Measurements from ENCODE around the gene SHB.

Gene SHB

GRCh38 chr9:38081356-38082108 lies 12.5 kb upstream of the SHB start:
- Histone ChIP-seq H3K4me1 (peaks cover 0 to 14% (median 9%) of the 10 kb centered on the region in 4 donors), H3K27me3 (no peaks in the 10 kb centered on the region), H3K27ac (no peak overlapping the region), H3K9me3 (no peaks in the 10 kb centered on the region), H3K4me3 (no peak overlapping the region), H3K36me3 (no peaks in the 10 kb centered on the region)
- no peak for TF ChIP-seq CTCF (IDR thresholded peaks at IDR 0.05)
- DNase-seq = no peak
- intact Hi-C loops (cut with DNase I; ENCODE audit: low total_unique reads) = no loop called here

GRCh38 chr9:38079461-38080031 lies 10.5 kb upstream of the SHB start:
- Histone ChIP-seq H3K27ac (no peak overlapping the region), H3K36me3 (no peaks in the 10 kb centered on the region), H3K4me3 (no peak overlapping the region), H3K4me1 (peaks cover 0 to 16% (median 9%) of the 10 kb centered on the region in 4 donors), H3K27me3 (no peaks in the 10 kb centered on the region), H3K9me3 (no peaks in the 10 kb centered on the region)
- no peak for TF ChIP-seq CTCF (IDR thresholded peaks at IDR 0.05)
- intact Hi-C loops (cut with DNase I; ENCODE audit: low total_unique reads) = loop anchor here (10.0 kb wide), 1 partner anchor 335 kb away; no protein-coding TSS in a partner anchor
- DNase-seq = peak in 1 of 2 donors; percentile 72

- Histone ChIP-seq H3K27me3 (no peaks in the 10 kb centered on the region), H3K4me3 (no peak overlapping the region), H3K9me3 (no peaks in the 10 kb centered on the region), H3K27ac (no peak overlapping the region), H3K4me1 (peaks cover 0 to 11% (median under 1%) of the 10 kb centered on the region in 4 donors), H3K36me3 (no peaks in the 10 kb centered on the region)
- TF ChIP-seq CTCF (IDR thresholded peaks at IDR 0.05) = no peak
- intact Hi-C loops (cut with DNase I; ENCODE audit: low total_unique reads) = loop anchor here (10.0 kb wide), 1 partner anchor 340 kb away; no protein-coding TSS in a partner anchor
- peak in 1 of 2 donors; percentile 9 for DNase-seq
These were observed 6.2 kb upstream of the SHB start for GRCh38 chr9:38075272-38075671.

- H3K27me3 ChIP-seq = no peaks in the 10 kb centered on the region
- no peak for TF ChIP-seq CTCF (IDR thresholded peaks at IDR 0.05)
- peak overlapping the region in 1 of 2 donors; percentile 3 for H3K27ac ChIP-seq
- intact Hi-C loops (cut with DNase I; ENCODE audit: low total_unique reads) = loop anchor here (5.0 to 10.0 kb wide), 2 partner anchors 172 to 340 kb away; partner anchors contain the start of gene SLC25A51
- H3K36me3 ChIP-seq = no peaks in the 10 kb centered on the region
- peaks cover 0 to 17% (median 5%) of the 10 kb centered on the region in 4 donors for H3K4me1 ChIP-seq
- H3K4me3 ChIP-seq = no peak overlapping the region
- DNase-seq = peak in 1 of 2 donors; percentile 32
- no peaks in the 10 kb centered on the region for H3K9me3 ChIP-seq
These were observed 5.5 kb upstream of the SHB start for GRCh38 chr9:38074441-38074961.

GRCh38 chr9:38073882-38074281 lies 4.9 kb upstream of the SHB start:
- H3K9me3 ChIP-seq = no peaks in the 10 kb centered on the region
- H3K4me3 ChIP-seq = no peak overlapping the region
- H3K27ac ChIP-seq = peak overlapping the region in 1 of 2 donors; percentile 3
- DNase-seq = no peak
- H3K4me1 ChIP-seq = peaks cover 0 to 17% (median 5%) of the 10 kb centered on the region in 4 donors
- no peaks in the 10 kb centered on the region for H3K36me3 ChIP-seq
- no peak for TF ChIP-seq CTCF (IDR thresholded peaks at IDR 0.05)
- H3K27me3 ChIP-seq = no peaks in the 10 kb centered on the region
- intact Hi-C loops (cut with DNase I; ENCODE audit: low total_unique reads) = loop anchor here (5.0 to 10.0 kb wide), 2 partner anchors 172 to 341 kb away; partner anchors contain the start of gene SLC25A51
